ENCODE results near the gene RPL18. TPM values are rescaled to one million over a fixed set of nuclear protein-coding genes. Genes with fewer than 3 reads are reported as not detected.

The RPL18 gene
- total RNA-seq, 4 donors from 2014 or later = 2,067 to 3,423 (median 3,271) TPM

Other genes with a start within 250 kb of the RPL18 start
- gene KDELR1, start 227.6 kb downstream of the RPL18 start, total RNA-seq = 10 to 100 TPM; 77.3 to 94.1 (median 87.7) TPM
- 1 to 10 TPM in 2 of 4 donors, under 1 TPM in 2; 0.38 to 1.4 (median 0.94) TPM for gene GRIN2D, start 225.5 kb downstream of the RPL18 start, total RNA-seq
- gene GRWD1, start 173.2 kb downstream of the RPL18 start, total RNA-seq = 10 to 100 TPM; 24.5 to 53.4 (median 40.1) TPM
- gene KCNJ14, start 163.6 kb downstream of the RPL18 start, total RNA-seq = 1 to 10 TPM; 4.2 to 4.7 (median 4.6) TPM
- 10 to 100 TPM; 54.9 to 86.5 (median 63.2) TPM for gene CYTH2, start 149.8 kb downstream of the RPL18 start, total RNA-seq
- 1 to 10 TPM; 1.3 to 3.5 (median 1.6) TPM for gene LMTK3, start 107.3 kb downstream of the RPL18 start, total RNA-seq
- 100 to 1,000 TPM in 2 of 4 donors, 10 to 100 TPM in 2; 26.0 to 162 (median 122) TPM for gene SULT2B1, start 67.0 kb downstream of the RPL18 start, total RNA-seq
- 1 to 10 TPM; 2.1 to 3.6 (median 2.8) TPM for gene SPACA4, start 12.4 kb downstream of the RPL18 start, total RNA-seq
- 1 to 10 TPM in 2 of 4 donors, under 1 TPM in 2; 0.87 to 5.1 (median 1.1) TPM for gene FAM83E, start 4.1 kb downstream of the RPL18 start, total RNA-seq
- gene SPHK2, start 328 bp upstream of the RPL18 start, total RNA-seq = 1 to 10 TPM; 3.9 to 9.9 (median 5.6) TPM
- gene DBP, start 18.2 kb upstream of the RPL18 start, total RNA-seq = 10 to 100 TPM; 11.2 to 22.3 (median 17.8) TPM
- gene CA11, start 27.0 kb upstream of the RPL18 start, total RNA-seq = 10 to 100 TPM in 2 of 4 donors, 1 to 10 TPM in 2; 8.8 to 11.0 (median 9.7) TPM
- 1 to 10 TPM in 2 of 4 donors, under 1 TPM in 2; 0.64 to 2.2 (median 1.3) TPM for gene NTN5, start 53.8 kb upstream of the RPL18 start, total RNA-seq
- gene FUT2, start 76.8 kb upstream of the RPL18 start, total RNA-seq = 10 to 100 TPM in 1 of 4 donors, 1 to 10 TPM in 3; 2.1 to 17.4 (median 4.9) TPM
- 1 to 10 TPM in 3 of 4 donors, under 1 TPM in 1; 0.57 to 1.6 (median 1.5) TPM for gene MAMSTR, start 100.5 kb upstream of the RPL18 start, total RNA-seq
- 10 to 100 TPM in 1 of 4 donors, 1 to 10 TPM in 3; 5.1 to 16.1 (median 6.5) TPM for gene RASIP1, start 121.4 kb upstream of the RPL18 start, total RNA-seq
- under 1 TPM in 2 of 4 donors, not detected in 2; 0.40 to 0.45 TPM for gene IZUMO1, start 127.7 kb upstream of the RPL18 start, total RNA-seq
- gene FUT1, start 133.5 kb upstream of the RPL18 start, total RNA-seq = 1 to 10 TPM; 1.2 to 3.9 (median 2.6) TPM
- not detected for gene FGF21, start 136.3 kb upstream of the RPL18 start, total RNA-seq
- 10 to 100 TPM; 33.5 to 50.6 (median 38.1) TPM for gene BCAT2, start 191.9 kb upstream of the RPL18 start, total RNA-seq
- gene HSD17B14, start 217.3 kb upstream of the RPL18 start, total RNA-seq = 1 to 10 TPM; 2.5 to 3.4 (median 3.1) TPM
- gene PLEKHA4, start 249.4 kb upstream of the RPL18 start, total RNA-seq = 1 to 10 TPM; 2.8 to 5.1 (median 5.0) TPM